Stimulated activated naive B cell treated with anti-CD40 and anti-IgM and Interleukin-4, amounts not matched to agents 10 μg/mL and 1 μg/mL and 100 μg/mL, for 72 hours (primary cell): ENCODE results near the gene HADH.
A peak's percentile ranks its signal among the peaks of the same experiment; 100 is the strongest.
"Not testable (repeated sequence)": the region's sequence is repeated elsewhere in the genome, so short reads cannot be mapped to it uniquely, and the experiment has no call there.

Experiments
- ATAC-seq, 2 donors: fragments of 150-1000 bp; cut with Tn5 transposase; replicated peaks; 2 replicates each; pipeline ENCODE4 v1.10.0; 2021; ENCODE audit warnings: moderate library complexity in 1 of 2
- DNase-seq: peaks from one replicate; pipeline ENCODE4 v3.0.0; 2021
- H3K27ac Mint-ChIP-seq: one replicate; pipeline ENCODE4 v1.8.0; 2022; ENCODE audit warnings: mild to moderate bottlenecking, mixed read lengths
- H3K27me3 Mint-ChIP-seq, 2 donors: one replicate each; pipeline ENCODE4 v1.8.0; 2022; ENCODE audit warnings: mixed read lengths in 2 of 2
- H3K36me3 Mint-ChIP-seq, 2 donors: one replicate each; pipeline ENCODE4 v1.8.0; 2022; ENCODE audit warnings: mixed read lengths in 2 of 2, mild to moderate bottlenecking in 1 of 2
- H3K4me1 Mint-ChIP-seq, 2 donors: one replicate each; pipeline ENCODE4 v1.8.0; 2022; ENCODE audit warnings: mixed read lengths in 2 of 2, mild to moderate bottlenecking in 1 of 2
- H3K4me3 Mint-ChIP-seq, 2 donors: one replicate each; pipeline ENCODE4 v1.8.0; 2022; ENCODE audit warnings: mild to moderate bottlenecking in 2 of 2, mixed read lengths in 2 of 2, moderate library complexity in 1 of 2
- H3K9me3 Mint-ChIP-seq, 2 donors: one replicate each; pipeline ENCODE4 v1.8.0; 2022; ENCODE audit warnings: mixed read lengths in 2 of 2, mild to moderate bottlenecking in 1 of 2

HADH gene

DNA sequence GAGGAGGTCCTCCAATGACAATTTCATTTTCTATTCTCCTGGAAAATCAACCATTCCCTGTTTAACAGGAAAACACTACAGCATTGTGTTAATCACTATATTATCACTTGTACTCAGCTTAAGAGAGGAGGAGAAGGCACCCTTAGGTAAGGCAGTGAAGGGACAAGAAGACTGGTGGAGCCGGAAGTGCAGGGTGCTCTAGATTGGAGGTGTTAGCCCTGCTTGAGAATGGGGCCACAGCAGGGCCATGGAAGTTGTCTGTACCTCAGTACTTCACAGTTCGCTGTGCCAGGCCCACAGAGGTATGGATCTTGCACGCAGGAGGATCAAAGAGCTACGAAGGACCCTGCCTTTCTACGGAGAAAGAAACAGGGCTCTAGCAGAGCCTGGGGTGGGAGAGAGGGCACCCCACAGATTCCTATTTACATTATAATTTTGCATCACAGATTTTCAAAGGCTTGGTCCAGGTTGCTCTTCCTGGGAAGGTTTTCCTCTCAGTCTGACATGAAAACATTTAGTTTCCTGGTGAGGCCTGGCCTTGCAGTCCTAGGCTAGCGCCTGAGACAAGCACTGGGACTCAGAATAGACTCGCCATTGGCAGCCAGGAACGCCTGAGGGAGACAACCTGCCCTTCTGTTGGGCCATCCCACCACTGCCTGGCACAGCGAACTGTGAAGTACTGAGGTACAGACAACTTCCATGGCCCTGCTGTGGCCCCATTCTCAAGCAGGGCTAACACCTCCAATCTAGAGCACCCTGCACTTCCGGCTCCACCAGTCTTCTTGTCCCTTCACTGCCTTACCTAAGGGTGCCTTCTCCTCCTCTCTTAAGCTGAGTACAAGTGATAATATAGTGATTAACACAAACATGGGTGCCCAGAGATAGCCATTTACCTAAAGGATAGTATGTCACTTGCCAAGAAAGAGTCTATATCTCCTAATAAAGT lies 60.8 kb downstream of the HADH start:
- ATAC-seq, H3K9me3 Mint-ChIP-seq, H3K36me3 Mint-ChIP-seq, DNase-seq, H3K27ac Mint-ChIP-seq, H3K4me3 Mint-ChIP-seq, H3K27me3 Mint-ChIP-seq: not testable (repeated sequence)
- H3K4me1 Mint-ChIP-seq = peaks cover 5 to 21% of the 10 kb centered on the region in 2 donors

DNA sequence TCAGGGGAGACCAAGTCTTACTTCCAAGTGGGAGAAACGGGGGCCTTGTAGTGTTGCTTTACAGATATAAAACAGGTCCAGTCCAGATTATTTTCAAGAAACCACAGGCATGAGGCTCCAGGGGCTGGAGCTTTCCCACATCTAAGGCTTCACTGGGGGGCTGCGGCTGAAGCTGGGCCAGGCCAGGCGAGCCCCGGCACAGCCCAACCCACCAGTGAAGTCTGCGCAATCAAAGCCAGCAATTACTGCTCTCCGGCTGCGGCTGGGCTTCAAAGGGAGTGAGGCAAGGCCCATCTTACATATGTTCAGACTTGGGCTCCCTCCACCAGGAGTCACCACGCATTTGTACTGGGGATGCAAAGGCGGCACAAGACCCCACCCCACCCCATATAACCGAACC lies 61.7 kb downstream of the HADH start:
- H3K27ac Mint-ChIP-seq = no peak overlapping the region
- DNase-seq (no peak), ATAC-seq (no peak)
- no peak overlapping the region for H3K4me3 Mint-ChIP-seq
- H3K36me3 Mint-ChIP-seq = peaks cover 2 to 7% of the 10 kb centered on the region in 2 donors
- no peaks in the 10 kb centered on the region for H3K9me3 Mint-ChIP-seq
- no peaks in the 10 kb centered on the region for H3K27me3 Mint-ChIP-seq
- peaks cover 6 to 21% of the 10 kb centered on the region in 2 donors for H3K4me1 Mint-ChIP-seq

GRCh38 chr4:108052558-108053120 lies 63.0 kb downstream of the HADH start:
- Mint-ChIP-seq H3K4me3 (no peak overlapping the region), H3K27ac (peak overlapping the region; percentile 1), H3K9me3 (no peaks in the 10 kb centered on the region), H3K4me1 (peaks cover 6 to 21% of the 10 kb centered on the region in 2 donors), H3K27me3 (no peaks in the 10 kb centered on the region), H3K36me3 (peaks cover 2 to 4% of the 10 kb centered on the region in 2 donors)
- no peak for ATAC-seq
- no peak for DNase-seq

- Mint-ChIP-seq H3K27me3 (no peaks in the 10 kb centered on the region), H3K4me3 (no peak overlapping the region), H3K9me3 (no peaks in the 10 kb centered on the region), H3K27ac (peak overlapping the region; percentile 1), H3K36me3 (peaks cover 2 to 4% of the 10 kb centered on the region in 2 donors), H3K4me1 (peaks cover 6 to 21% of the 10 kb centered on the region in 2 donors)
- ATAC-seq (peak; percentile 83 to 84), DNase-seq (no peak)
Observed at GRCh38 chr4:108053251-108053711, 63.6 kb downstream of the HADH start.

DNA sequence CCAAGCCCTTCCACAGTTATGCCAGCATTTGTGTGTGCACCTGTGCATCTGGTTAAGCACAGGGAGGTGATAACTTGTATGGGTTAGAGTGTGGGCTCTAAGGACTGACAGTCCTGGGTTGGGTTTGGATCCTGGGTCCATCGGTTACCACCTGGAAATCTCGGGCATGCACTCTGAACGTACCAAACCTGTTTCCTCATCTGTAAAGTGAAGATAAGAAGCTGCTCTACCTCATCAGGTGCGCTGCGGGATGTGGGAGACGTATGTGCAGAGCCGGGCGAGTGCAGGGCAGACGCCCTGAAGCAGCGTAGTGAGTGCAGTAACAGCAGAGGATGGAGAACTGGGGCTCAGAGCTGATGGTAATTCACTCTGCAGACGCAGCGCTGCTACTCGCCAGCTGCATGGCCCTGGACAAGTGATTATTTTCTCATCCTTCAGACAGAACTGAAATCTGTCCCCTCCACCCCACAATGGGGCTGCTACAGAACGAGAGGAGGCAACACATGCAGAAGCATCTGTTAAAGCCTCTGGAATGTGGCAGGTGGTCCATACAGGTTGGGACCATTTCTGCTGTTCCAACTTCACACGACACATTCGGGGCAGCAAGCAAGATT lies 64.4 kb downstream of the HADH start:
- Mint-ChIP-seq H3K4me1 (peaks cover 6 to 21% of the 10 kb centered on the region in 2 donors), H3K27ac (no peak overlapping the region)

GRCh38 chr4:108055787-108056186 lies 66.1 kb downstream of the HADH start:
- Mint-ChIP-seq H3K4me3 (no peak overlapping the region), H3K9me3 (no peaks in the 10 kb centered on the region), H3K27ac (no peak overlapping the region), H3K36me3 (peaks cover 0 to 2% of the 10 kb centered on the region in 2 donors), H3K4me1 (peaks cover 6 to 14% of the 10 kb centered on the region in 2 donors), H3K27me3 (no peaks in the 10 kb centered on the region)
- ATAC-seq (no peak), DNase-seq (no peak)

More for the DNA sequence above, 64.4 kb downstream of the HADH start:
- DNase-seq (no peak), ATAC-seq (no peak)
- Mint-ChIP-seq H3K9me3 (no peaks in the 10 kb centered on the region), H3K4me3 (no peak overlapping the region), H3K36me3 (peaks cover 2 to 4% of the 10 kb centered on the region in 2 donors), H3K27me3 (no peaks in the 10 kb centered on the region)

- Mint-ChIP-seq H3K9me3 (no peaks in the 10 kb centered on the region), H3K4me1 (peaks cover 6 to 14% of the 10 kb centered on the region in 2 donors), H3K27me3 (no peaks in the 10 kb centered on the region), H3K4me3 (no peak overlapping the region), H3K36me3 (peaks cover 0 to 2% of the 10 kb centered on the region in 2 donors), H3K27ac (no peak overlapping the region)
- DNase-seq (no peak), ATAC-seq (no peak)
Observed at GRCh38 chr4:108056418-108056817, 66.7 kb downstream of the HADH start.

GRCh38 chr4:108058685-108059440 lies 69.2 kb downstream of the HADH start:
- Mint-ChIP-seq H3K27ac (no peak overlapping the region), H3K4me1 (peaks cover 2 to 3% of the 10 kb centered on the region in 2 donors), H3K4me3 (no peak overlapping the region), H3K36me3 (no peaks in the 10 kb centered on the region), H3K9me3 (no peaks in the 10 kb centered on the region), H3K27me3 (no peaks in the 10 kb centered on the region)
- ATAC-seq (no peak), DNase-seq (no peak)

GRCh38 chr4:108060164-108060563 lies 70.5 kb downstream of the HADH start:
- peaks cover 0 to 3% of the 10 kb centered on the region in 2 donors for H3K36me3 Mint-ChIP-seq
- H3K9me3 Mint-ChIP-seq = no peaks in the 10 kb centered on the region
- ATAC-seq (peak; percentile 10 to 38), DNase-seq (no peak)
- H3K4me1 Mint-ChIP-seq = peaks cover 0 to 6% of the 10 kb centered on the region in 2 donors
- no peak overlapping the region for H3K4me3 Mint-ChIP-seq
- no peak overlapping the region for H3K27ac Mint-ChIP-seq
- H3K27me3 Mint-ChIP-seq = no peaks in the 10 kb centered on the region

DNA sequence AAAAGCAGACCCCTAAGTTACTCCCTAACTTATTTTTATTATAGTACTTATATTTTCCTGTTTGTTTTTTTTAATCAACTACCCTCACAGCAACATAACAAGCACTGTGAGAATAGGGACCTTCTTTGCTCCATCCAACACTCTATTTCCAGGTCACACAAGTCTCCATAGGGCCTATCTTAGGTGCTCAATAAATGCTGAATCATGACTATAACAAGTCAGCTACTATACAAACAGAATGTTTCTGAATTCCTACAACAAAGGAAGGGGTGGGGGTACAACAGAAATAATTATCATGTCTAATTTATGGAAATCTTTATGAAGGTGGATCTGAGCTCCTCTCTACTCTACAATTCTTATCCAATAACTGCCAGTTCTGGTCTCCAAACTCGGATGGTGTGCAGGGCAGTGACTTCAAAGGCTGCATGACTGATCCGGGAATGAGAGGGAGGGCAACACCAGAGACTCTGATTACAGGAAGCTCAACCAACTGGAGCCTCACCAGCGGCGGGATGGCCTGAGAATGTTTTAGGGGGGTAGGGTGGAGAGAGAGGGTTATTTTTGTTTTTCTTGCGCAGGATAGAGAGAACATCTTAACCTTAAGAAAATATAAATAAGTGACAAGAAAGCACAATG lies 71.1 kb downstream of the HADH start:
- Mint-ChIP-seq H3K27me3 (no peaks in the 10 kb centered on the region), H3K4me1 (peaks cover 0 to 6% of the 10 kb centered on the region in 2 donors), H3K9me3 (no peaks in the 10 kb centered on the region), H3K27ac (no peak overlapping the region), H3K4me3 (no peak overlapping the region), H3K36me3 (peaks cover 0 to 3% of the 10 kb centered on the region in 2 donors)
- no peak for DNase-seq
- ATAC-seq = no peak

DNA sequence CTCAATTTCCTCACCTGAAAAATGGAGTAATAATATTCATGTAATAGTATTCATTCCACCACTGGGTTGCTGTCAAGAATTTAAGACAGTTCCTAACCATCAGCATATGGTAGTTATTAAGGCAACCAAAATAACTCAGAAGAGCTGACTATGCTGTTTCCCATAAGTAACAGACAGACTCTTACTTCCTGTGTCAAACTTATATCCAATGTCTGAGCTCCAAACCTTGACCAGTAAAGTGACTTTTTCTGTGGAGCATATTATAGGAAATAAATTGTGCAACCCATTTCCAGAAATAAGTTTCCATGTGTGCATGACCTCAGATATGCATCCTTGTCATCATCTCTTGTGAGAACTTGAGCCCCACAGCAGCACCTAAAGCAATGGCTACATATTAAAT lies 78.8 kb downstream of the HADH start:
- no peaks in the 10 kb centered on the region for H3K27me3 Mint-ChIP-seq
- H3K4me1 Mint-ChIP-seq = peaks cover 0 to 6% of the 10 kb centered on the region in 2 donors
- no peak overlapping the region for H3K4me3 Mint-ChIP-seq
- DNase-seq = no peak
- no peak overlapping the region for H3K27ac Mint-ChIP-seq
- H3K36me3 Mint-ChIP-seq = peaks cover 0 to 3% of the 10 kb centered on the region in 2 donors
- no peak for ATAC-seq
- H3K9me3 Mint-ChIP-seq = no peaks in the 10 kb centered on the region

DNA sequence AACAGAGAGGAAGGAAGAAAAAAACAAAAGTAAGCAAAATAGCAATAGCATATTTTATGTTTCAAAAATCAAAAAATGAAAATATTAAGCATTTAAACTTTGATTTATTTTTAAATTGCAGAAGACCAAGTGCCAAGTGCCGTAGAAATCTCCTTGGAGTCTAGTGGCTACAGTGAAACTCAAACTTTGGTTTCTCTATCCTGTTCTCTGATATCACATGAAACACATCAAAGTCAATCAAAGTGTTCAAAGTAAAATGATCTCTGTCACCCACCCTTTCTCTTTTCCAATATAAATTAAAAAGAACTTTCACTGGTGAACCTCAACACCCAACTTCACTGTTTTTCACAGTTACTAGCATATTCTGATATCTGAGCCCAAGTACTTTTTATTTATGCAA lies 81.1 kb downstream of the HADH start:
- Mint-ChIP-seq H3K4me3 (no peak overlapping the region), H3K27me3 (no peaks in the 10 kb centered on the region), H3K36me3 (no peaks in the 10 kb centered on the region), H3K27ac (no peak overlapping the region), H3K9me3 (no peaks in the 10 kb centered on the region), H3K4me1 (peaks cover 2 to 6% of the 10 kb centered on the region in 2 donors)
- DNase-seq (no peak), ATAC-seq (no peak)

GRCh38 chr4:108072300-108072699 lies 82.6 kb downstream of the HADH start:
- Mint-ChIP-seq H3K36me3 (peaks cover 0 to 2% of the 10 kb centered on the region in 2 donors), H3K4me3 (no peak overlapping the region), H3K4me1 (peaks cover 2 to 6% of the 10 kb centered on the region in 2 donors)

More at GRCh38 chr4:108072300-108072699, 82.6 kb downstream of the HADH start:
- Mint-ChIP-seq H3K27me3 (no peaks in the 10 kb centered on the region), H3K9me3 (no peaks in the 10 kb centered on the region), H3K27ac (no peak overlapping the region)
- ATAC-seq = peak in 1 of 2 donors; percentile 20
- DNase-seq = no peak
